C4-2B (cell line): ENCODE data around the gene RIMS4.

Experiments used
- ZFX ChIP-seq: fragments of 450-650 bp; IDR thresholded peaks from 2 replicates; pipeline ENCODE4 v1.6.1; 2017
- TF ChIP-seq, protein P1 (sequence below): fragments of 450-650 bp; conservative IDR thresholded peaks from 2 replicates; pipeline ENCODE4 v1.5.1; 2017; ENCODE audit warnings: mild to moderate bottlenecking

GRCh38 chr20:44727651-44728050 is 82.7 kb downstream of the RIMS4 start:
- TF ChIP-seq, protein P1, sequence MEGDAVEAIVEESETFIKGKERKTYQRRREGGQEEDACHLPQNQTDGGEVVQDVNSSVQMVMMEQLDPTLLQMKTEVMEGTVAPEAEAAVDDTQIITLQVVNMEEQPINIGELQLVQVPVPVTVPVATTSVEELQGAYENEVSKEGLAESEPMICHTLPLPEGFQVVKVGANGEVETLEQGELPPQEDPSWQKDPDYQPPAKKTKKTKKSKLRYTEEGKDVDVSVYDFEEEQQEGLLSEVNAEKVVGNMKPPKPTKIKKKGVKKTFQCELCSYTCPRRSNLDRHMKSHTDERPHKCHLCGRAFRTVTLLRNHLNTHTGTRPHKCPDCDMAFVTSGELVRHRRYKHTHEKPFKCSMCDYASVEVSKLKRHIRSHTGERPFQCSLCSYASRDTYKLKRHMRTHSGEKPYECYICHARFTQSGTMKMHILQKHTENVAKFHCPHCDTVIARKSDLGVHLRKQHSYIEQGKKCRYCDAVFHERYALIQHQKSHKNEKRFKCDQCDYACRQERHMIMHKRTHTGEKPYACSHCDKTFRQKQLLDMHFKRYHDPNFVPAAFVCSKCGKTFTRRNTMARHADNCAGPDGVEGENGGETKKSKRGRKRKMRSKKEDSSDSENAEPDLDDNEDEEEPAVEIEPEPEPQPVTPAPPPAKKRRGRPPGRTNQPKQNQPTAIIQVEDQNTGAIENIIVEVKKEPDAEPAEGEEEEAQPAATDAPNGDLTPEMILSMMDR: no peak
- no peak for TF ChIP-seq ZFX
